ENCODE measurements around the gene TP53RK. TPM values are rescaled to one million over a fixed set of nuclear protein-coding genes. Genes with fewer than 3 reads are reported as not detected.

TP53RK gene
- polyA plus RNA-seq, 1 of the 3 experiments (the other 2 are of a cell fraction), result 5.5 TPM

DNA sequence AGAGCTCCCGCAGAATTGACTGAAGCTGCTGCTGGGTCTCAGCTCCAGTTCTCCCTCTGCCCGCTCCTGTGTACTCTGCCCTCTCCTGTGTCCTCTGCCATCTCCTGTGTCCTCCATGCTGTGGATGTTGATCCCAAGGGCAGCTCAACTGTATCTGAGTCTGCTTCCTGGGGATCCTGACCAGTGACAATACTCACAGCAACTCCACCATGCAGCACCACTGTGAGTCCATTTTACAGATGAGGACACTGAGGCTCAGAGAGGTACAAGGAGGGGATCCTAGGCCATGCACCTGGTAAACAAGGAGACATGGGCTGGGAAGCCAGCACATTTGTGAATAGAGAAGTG, 8.6 kb downstream of the TP53RK start:
- Histone ChIP-seq H3K4me1 (ENCODE audit: control insufficient read depth in 1 of 2, insufficient read depth in 2 of 2, low read depth in 1 of 2, low read length in 1 of 2) (peaks cover 0 to 4% of the 10 kb centered on the region in 2 experiments; a peak in 1 of 4 replicates), H3K79me2 (ENCODE audit: insufficient read depth) (peaks cover 26% of the 10 kb centered on the region), H3K27me3 (ENCODE audit: insufficient read depth) (no peaks in the 10 kb centered on the region), H3K9ac (no peak overlapping the region), H3K4me2 (no peak overlapping the region), H3K9me2 (no peaks in the 10 kb centered on the region), H2AFZ (ENCODE audit: low read depth) (no peak overlapping the region), H4K20me1 (ENCODE audit: insufficient read depth) (0 out of 2 replicates have a peak, but pooled peaks cover 20% of the 10 kb centered on the region), H3K9me3 (no peaks in the 10 kb centered on the region), H3K4me3 (ENCODE audit: low read depth in 2 of 2, low read length in 1 of 2) (no peak overlapping the region), H3K36me3 (replicated peaks in 1 of 2; ENCODE audit: control insufficient read depth in 1 of 2, insufficient read depth in 2 of 2, low read length in 1 of 2) (peaks cover 7 to 17% of the 10 kb centered on the region in 2 experiments), H3K27ac (ENCODE audit: low read depth in 2 of 2, low read length in 1 of 2) (no peak overlapping the region), H3F3A (replicated peaks; ENCODE audit: insufficient read depth) (no peaks in the 10 kb centered on the region)
- TF ChIP-seq GATA2 (CRISPR knock-in tag; IDR thresholded peaks at IDR 0.05) (no peak), TEAD4 (IDR thresholded peaks at IDR 0.05; ENCODE audit: borderline replicate concordance, insufficient read depth) (no peak)
- no peak for DNase-seq
- 100% methylated on average over 2 of the region's 2 CpGs for WGBS (ENCODE audit: low lambda C conversion rate)
- ChIA-PET CTCF (interaction anchor here (0.6 to 6.4 kb wide), 30 partner anchors 8 to 1603 kb away, joined by 3 to 116 read pairs (median 4); partner anchors contain the start of genes OCSTAMP, TP53RK and ZNF334), POLR2A (no interaction called here)

DNA sequence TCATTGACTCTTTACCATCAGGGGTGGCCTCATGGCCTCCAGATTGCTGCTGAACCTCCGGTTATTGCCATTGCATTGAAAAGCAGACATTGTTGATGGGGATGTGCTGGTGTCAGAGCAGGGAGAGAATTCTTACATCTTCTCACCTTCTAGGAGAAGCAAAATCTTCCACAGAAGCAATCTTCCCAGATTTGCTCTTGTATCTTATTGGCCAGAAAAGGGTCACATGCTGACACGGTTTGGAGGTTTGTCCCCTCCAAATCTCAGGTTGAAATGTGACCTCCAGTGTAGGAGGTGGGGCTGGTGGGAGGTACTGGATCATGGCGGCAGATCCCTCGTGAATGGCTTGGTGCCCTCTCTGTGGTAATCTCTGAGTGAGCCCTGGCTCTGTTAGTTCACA, 10.7 kb downstream of the TP53RK start:
- ChIA-PET POLR2A (no interaction called here), CTCF (interaction anchor here (6.0 to 6.4 kb wide), 2 partner anchors 120 to 155 kb away, joined by 102 to 116 read pairs; no protein-coding TSS in a partner anchor)
- no peaks in the 10 kb centered on the region for H3K9me2 ChIP-seq
- H3K4me2 ChIP-seq, result no peak overlapping the region
- peaks cover 0 to 4% of the 10 kb centered on the region in 2 experiments; a peak in 1 of 4 replicates for H3K4me1 ChIP-seq (ENCODE audit: control insufficient read depth in 1 of 2, insufficient read depth in 2 of 2, low read depth in 1 of 2, low read length in 1 of 2)
- H3F3A ChIP-seq (replicated peaks; ENCODE audit: insufficient read depth), result no peaks in the 10 kb centered on the region
- no peak overlapping the region for H3K4me3 ChIP-seq (ENCODE audit: low read depth in 2 of 2, low read length in 1 of 2)
- H3K36me3 ChIP-seq (replicated peaks in 1 of 2; ENCODE audit: control insufficient read depth in 1 of 2, insufficient read depth in 2 of 2, low read length in 1 of 2), result peaks cover 0 to 6% of the 10 kb centered on the region in 2 experiments
- 0 out of 2 replicates have a peak, but pooled peaks cover 18% of the 10 kb centered on the region for H4K20me1 ChIP-seq (ENCODE audit: insufficient read depth)
- H3K79me2 ChIP-seq (ENCODE audit: insufficient read depth), result peaks cover 6% of the 10 kb centered on the region; the same call in 1 of the 2 replicates
- no peaks in the 10 kb centered on the region for H3K27me3 ChIP-seq (ENCODE audit: insufficient read depth)
- no peak for DNase-seq
- no peaks in the 10 kb centered on the region for H3K9me3 ChIP-seq
- H3K9ac ChIP-seq, result no peak overlapping the region
- no peak overlapping the region for H2AFZ ChIP-seq (ENCODE audit: low read depth)
- WGBS (ENCODE audit: low lambda C conversion rate), result 100% methylated on average over 3 of the region's 4 CpGs
- no peak for TF ChIP-seq JUND (IDR thresholded peaks at IDR 0.05)
- no peak for TF ChIP-seq FOXM1 (IDR thresholded peaks at IDR 0.05; ENCODE audit: low read depth)
- TF ChIP-seq MEF2A (IDR thresholded peaks at IDR 0.05; ENCODE audit: borderline replicate concordance, low read depth), result no peak
- no peak for TF ChIP-seq FOXJ3 (CRISPR knock-in tag; IDR thresholded peaks at IDR 0.05)
- TF ChIP-seq, protein P1, sequence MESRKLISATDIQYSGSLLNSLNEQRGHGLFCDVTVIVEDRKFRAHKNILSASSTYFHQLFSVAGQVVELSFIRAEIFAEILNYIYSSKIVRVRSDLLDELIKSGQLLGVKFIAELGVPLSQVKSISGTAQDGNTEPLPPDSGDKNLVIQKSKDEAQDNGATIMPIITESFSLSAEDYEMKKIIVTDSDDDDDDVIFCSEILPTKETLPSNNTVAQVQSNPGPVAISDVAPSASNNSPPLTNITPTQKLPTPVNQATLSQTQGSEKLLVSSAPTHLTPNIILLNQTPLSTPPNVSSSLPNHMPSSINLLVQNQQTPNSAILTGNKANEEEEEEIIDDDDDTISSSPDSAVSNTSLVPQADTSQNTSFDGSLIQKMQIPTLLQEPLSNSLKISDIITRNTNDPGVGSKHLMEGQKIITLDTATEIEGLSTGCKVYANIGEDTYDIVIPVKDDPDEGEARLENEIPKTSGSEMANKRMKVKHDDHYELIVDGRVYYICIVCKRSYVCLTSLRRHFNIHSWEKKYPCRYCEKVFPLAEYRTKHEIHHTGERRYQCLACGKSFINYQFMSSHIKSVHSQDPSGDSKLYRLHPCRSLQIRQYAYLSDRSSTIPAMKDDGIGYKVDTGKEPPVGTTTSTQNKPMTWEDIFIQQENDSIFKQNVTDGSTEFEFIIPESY (IDR thresholded peaks at IDR 0.05; ENCODE audit: borderline replicate concordance, low read depth), result no peak
- TF ChIP-seq SMC3 (IDR thresholded peaks at IDR 0.05; ENCODE audit: low read depth, low read length), result no peak
- no peak for TF ChIP-seq ELF1 (IDR thresholded peaks at IDR 0.05)
- no peak for TF ChIP-seq GABPA (IDR thresholded peaks at IDR 0.05; ENCODE audit: low read depth)
- TF ChIP-seq GATA2 (CRISPR knock-in tag; IDR thresholded peaks at IDR 0.05), result no peak
- TF ChIP-seq, protein P2, sequence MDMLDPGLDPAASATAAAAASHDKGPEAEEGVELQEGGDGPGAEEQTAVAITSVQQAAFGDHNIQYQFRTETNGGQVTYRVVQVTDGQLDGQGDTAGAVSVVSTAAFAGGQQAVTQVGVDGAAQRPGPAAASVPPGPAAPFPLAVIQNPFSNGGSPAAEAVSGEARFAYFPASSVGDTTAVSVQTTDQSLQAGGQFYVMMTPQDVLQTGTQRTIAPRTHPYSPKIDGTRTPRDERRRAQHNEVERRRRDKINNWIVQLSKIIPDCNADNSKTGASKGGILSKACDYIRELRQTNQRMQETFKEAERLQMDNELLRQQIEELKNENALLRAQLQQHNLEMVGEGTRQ (IDR thresholded peaks at IDR 0.05; ENCODE audit: borderline replicate concordance, low read depth, low read length), result no peak
- no peak for TF ChIP-seq TAF1 (IDR thresholded peaks at IDR 0.05; ENCODE audit: borderline replicate concordance, low read depth, low read length)
- no peak for TF ChIP-seq SIN3A (IDR thresholded peaks at IDR 0.05; ENCODE audit: borderline replicate concordance, low read depth, low read length)
- no peak for TF ChIP-seq RAD21 (IDR thresholded peaks at IDR 0.05; ENCODE audit: low read length)
- no peak for TF ChIP-seq EZH2phosphoT487 (IDR thresholded peaks at IDR 0.05; ENCODE audit: borderline replicate concordance, low read depth)
- no peak for TF ChIP-seq POLR2AphosphoS5 (IDR thresholded peaks at IDR 0.05; ENCODE audit: low read depth, low read length)
- no peak overlapping the region for H3K27ac ChIP-seq (ENCODE audit: low read depth in 2 of 2, low read length in 1 of 2)
